IPS-NIHi7 (cell line): ENCODE measurements around the gene TMEM131L.
"Not testable (repeated sequence)": the region's sequence is repeated elsewhere in the genome, so short reads cannot be mapped to it uniquely, and the experiment has no call there.

Experiments
- DNase-seq: peaks from one replicate; pipeline ENCODE4 v3.0.0; 2012; ENCODE audit warnings: mixed read lengths; ENCODE audit errors: extremely low spot score

Gene TMEM131L

DNA sequence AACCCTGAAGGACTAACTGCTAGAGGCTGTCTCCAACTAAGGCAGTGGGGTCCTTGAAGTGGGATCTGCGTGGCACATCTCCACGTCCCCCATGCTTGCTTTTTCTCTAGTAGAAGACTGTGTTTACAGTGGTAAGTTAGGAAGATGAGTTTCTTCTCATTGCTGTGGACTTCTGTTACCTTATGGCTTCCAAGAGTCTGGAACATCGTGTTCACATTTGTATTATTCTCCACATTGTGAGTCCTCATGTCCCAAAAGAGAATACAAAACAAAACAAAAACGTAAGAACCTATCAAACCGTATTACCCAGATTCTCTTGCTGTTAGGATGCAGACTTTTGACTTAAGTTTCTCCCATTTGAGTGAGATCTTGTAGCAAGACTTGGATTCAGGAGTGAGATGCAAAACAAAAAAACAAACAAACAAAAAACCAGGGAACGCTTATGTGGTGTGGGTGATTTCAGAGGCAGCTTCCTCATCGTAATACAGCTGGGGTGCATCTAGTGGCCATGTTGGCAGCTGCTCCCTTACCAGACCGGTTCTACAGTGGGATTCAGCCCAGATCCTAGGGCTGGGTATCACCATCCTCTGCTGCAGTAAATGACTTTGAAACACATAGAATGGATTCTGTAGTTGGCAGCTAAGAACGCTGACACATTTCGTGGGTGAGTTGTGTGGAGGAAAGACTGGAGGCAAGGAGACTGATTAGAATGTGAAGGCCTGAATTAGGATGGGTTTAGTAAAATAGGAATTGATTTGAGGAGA is 41.3 kb downstream of the TMEM131L start:
- DNase-seq: no peak

DNA sequence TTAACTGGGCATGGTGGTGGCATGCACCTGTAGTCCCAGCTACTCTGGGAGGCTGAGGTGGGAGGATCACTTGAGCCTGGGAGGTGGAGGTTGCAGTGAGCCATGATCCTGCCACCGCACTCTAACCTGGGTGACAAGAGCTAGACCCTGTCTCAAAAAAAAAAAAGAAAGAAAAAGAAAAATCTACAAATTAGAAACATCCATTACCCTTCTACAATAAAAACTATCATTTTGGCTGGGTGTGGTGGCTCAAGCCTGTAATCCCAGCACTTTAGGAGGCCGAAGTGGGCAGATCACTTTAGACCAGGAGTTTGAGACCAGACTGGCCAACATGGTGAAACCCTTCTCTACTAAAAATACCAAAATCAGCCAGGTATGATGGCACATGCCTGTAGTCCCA is 43.1 kb downstream of the TMEM131L start:
- not testable (repeated sequence) for DNase-seq

DNA sequence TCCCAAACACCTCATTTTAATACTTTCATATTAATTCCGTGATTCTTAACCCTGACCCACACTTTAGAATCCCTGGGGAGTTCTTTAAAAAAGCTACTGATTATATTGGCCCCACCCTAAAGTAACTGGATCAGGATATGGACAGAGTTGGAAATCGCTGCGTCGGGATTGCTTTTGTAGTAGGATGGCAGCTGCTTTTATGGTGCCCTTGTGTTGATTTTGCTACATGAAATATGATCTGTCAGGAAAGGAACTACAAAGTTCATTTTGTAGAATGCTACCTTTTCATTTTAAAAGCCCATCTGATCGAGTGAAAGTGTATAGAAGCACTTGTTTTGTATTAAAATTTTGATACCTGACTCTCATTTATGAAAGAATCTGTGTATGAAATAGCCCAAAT is 43.6 kb downstream of the TMEM131L start:
- DNase-seq: no peak

DNA sequence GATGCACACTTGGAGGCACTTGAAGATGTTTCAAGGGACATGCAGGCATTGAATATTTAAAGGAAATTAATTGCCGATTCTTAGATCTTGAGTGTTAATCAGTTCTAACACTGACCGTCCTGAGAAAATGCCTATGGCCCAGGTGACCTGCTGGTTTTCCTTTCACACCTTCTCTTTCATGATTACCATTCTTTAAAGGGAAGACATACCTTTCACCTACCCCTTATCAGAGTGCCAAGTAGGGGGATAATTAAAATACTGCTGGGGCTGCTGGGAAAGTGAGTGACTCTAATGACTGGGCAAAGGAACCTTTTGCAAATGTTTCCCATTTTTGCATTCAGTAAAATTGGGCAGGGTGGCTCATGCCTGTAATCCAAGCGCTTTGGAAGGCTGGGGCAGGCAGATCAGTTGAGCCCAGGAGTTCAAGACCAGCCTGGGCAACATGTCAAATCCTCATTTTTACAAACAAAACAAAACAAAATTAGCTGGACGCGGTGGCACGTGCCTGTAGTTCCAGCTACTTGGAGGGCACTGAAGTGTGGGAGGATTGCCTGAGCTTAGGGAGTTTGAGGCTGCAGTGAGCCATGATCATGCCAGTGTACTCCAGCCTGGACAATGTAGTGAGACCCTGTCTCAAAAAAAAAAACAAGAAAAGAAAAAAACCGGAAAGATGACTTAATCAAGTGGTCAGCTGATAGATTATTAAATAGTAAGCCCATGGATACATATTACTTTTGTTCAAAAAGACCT is 44.3 kb downstream of the TMEM131L start:
- no peak for DNase-seq

DNA sequence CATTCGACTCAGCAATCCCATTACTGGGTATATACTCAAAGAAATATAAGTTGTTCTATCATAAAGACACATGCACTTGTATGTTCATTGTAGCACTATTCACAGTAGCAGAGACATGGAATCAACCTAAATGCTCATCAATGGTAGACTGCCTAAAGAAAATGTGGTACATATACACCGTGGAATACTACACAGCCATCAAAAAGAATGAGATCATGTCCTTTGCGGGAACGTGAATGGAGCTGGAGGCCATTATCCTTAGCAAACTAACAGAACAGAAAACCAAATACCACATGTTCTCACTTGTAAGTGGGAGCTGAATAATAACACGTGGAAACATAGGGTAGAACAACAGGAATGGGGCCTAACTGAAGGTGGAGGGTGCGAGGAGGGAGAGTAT is 44.9 kb downstream of the TMEM131L start:
- DNase-seq: no peak

DNA sequence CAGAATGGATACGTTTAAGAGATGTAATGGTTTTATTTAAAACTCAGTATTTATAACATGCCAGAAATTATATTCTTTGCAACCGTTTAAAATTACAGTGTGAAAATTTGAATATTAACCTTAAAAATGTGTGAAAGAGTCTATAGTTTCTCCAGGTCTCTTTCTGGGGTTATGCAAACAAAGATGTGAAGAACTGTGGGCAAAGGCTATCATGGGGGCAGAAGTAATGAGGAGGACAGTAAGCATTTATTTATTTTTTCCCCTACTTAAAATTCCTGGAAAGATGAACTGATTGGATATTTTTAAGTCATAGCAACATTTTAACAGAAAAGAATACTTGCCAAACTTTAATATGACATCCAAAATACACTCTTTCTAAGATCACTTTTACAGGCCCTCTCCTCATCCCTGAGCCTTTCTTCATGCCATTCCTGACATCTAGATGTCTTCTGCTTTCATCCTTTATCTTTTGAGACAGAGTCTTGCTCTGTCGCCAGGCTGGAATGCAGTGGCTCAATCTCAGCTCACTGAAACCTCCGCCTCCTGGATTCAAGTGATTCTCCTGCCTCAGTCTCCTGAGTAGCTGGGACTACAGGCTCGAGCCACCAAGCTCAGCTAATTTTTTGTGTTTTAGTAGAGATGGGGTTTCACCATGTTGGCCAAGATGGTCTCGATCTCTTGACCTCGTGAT is 46.1 kb downstream of the TMEM131L start:
- DNase-seq: no peak

DNA sequence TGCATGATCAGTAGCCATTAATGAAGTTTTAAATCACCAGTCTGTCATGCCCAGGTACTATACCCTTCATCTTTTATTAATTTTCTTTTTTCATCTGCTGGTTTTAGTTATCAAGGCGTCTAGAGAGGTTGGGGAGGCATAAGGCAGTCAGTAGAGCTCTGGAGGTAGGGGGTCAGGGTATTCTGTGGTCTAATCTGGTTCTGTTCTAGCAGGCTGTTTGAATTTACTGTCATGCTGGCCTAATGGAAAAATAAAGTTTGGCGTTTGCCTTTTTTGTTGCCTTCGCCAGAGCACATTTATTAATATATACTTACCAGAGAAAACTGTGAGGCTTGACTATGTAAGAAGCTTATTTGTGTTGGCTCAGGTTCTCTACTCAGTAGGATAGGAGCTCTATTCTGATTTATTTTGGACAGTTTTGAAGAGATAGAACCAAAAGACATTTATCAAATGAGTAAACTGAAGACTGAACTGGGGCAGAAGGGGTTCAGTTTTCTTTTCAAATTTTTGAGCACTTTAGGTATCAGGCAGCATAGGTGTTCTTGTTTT is 46.9 kb downstream of the TMEM131L start:
- DNase-seq: no peak

DNA sequence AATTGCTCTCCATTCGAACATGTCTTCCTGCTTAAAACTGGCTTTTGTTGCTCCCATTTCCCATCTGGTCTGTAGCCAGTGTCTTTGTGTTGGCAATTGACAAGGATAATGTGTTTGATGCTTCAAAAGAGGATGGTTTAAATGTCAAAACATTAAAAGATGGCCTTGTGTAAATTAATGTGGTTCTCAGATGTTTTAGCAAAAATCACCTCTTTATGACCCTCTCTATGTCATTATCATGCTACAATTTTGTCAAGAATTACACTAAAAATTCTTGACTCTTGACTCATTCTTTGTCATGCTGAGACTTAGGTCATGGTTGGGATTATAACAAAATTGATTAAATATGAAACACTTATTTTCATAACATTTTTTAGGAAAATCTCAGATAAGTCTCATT is 47.4 kb downstream of the TMEM131L start:
- DNase-seq: no peak

DNA sequence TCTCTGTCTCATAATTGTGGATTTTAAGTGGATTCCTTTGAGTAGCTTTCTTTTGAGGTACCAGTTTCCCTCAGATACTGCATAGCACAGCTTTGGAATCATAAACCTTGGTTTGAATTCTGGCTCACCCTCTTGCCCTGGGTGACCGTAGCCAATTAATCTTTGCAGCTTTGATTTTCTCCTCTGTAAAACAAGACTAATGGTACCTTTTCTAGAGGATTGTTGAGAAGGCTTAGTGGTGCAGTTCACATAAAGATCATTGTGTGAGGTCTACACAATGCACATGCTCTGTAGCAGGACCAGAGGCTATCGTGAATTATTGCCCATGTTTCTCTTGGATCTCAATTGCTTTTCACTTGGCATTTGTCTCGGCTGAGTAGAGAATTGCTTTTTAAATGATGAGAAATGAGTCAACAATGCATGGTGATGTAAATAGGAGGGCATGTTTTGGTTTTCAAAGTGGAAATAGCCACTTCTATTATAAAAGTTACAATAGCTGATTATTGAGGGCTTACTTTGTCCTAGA is 47.9 kb downstream of the TMEM131L start:
- DNase-seq: no peak

DNA sequence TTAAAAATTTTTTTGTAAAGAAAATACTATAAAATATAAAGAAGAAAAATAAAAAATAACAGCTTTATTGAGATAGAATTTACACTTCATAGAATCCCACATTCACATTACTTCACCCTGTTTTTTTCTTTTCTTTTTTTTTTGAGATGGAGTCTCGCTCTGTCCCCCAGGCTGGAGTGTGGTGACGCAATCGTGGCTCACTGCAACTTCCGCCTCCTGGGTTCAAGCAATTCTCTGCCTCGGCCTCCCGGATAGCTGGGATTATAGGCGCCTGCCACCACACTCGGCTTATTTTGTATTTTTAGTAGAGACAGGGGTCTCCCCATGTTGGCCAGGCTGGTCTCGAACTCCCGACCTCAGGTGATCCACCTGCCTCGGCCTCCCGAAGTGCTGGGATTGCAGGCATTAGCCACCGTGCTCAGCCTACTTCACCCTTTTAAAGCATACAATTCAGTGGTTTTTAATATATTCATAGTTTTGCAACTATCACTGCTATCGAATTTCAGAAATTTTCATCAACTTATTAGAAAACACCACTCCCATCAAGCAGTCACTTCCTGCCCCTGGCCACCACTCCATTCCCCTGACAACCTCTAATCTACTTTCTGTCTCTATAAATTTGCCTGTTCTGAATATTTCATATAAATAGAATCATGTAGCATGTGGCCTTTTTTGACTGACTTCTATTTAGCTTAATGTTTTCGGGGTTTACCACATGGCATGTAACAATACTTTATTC is 48.7 kb downstream of the TMEM131L start:
- DNase-seq: no peak

DNA sequence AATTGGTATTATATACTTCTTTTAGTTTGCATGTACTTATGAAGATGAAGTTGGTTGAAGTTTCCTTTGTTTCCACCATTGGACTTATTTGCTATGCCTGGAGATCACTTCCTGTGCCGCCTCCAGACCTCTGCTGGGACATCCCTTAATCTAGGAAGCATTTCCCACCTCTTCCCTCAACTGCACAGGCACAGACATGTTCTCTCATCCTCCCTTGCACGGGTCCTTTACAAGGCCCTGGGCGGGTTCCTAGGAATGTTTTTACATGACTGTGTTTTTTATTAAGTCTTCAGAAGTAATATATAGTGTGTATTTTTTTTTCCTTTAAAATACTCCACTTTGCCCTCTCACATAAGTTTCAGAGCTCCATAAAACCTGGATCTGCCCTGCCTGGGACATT is 51.0 kb downstream of the TMEM131L start:
- DNase-seq: no peak

DNA sequence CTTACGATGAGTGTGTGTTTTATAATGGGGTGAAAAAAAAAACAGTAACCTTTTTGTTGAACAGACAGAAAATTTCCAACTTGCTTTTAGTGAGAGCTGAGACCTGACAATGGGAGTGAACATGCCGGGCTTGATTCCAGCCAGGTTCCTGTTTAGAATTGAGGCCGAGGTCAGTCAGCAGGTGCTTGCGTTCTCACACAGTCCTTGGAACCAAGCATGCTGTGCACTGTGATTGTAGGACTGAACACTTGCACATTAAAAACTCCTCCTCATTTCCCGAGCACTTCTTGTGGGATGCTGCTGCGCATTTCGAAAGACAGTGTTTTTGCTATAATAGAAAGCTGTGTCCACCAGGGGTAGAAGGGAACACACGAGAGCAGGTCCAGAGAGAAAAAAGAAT is 51.8 kb downstream of the TMEM131L start:
- no peak for DNase-seq

DNA sequence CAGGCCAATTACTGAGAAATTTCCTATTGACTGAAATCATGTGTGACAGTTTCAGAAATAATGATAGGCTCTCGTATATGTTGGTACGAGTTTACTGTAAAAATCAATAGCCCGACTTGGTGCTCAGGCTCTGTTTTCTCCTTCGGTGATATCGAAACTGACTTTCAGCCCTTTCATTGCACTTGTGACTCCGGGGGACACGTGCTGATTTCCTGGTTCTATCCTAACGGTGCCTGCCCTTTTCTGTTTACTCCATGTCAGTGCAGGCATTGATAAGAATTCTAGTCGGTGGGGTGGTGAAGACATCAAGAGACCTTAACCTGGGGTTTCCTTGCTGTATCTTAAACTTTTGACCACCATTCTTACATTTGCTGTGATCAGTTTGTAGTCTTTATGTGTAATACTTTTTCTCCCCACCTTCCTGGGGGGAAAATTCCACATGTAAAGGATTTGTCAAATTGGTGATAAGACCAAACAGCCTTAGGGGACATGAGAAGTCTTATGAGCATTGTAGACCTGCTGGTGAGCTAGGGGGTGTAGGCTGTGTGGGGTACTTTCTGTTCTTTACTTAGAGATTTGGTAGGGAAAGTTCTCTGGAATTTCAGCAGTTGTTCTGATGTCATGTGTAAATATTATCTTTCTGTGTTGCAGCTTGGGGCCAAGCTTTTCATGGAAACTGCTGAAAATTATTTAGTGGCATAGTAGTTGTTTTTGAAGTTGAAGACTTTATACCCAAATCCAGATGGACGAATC is 52.7 kb downstream of the TMEM131L start:
- no peak for DNase-seq

DNA sequence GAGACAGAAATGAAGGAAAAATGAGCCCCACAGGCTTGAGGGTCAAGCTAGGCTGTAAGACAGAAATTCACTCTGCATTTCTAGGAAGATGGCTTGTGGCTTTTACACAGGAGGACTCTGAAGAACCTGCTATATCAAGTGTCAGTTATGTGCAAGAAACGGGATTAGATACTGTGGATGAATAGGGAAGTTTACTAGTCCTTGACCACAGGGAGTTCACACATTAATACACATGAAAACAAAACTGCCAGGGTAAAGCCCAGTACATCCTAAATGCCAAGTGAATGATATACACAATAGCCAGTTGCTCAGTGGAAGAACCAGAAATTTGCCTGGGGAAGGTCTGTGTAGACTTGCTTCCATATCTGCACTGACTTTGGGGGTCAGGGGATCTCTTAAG is 53.5 kb downstream of the TMEM131L start:
- DNase-seq: no peak

DNA sequence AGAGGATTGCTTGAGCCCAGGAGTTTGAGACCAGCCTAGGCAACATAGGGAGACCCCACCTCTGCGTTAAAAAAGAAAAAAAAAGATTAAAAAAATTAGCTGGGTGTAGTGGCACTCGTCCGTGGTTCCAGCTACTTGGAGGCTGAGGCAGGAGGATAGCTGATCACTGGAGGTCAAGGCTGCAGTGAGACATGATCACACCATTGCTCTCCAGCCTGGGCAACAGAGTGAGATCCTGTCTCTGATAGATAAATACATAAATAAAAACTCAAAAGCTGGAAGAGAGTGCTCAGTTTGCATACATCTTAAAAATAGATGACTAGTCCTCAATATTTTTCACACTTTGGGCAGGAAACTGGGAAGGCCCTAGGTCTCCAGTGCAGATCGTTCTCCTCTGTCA is 54.1 kb downstream of the TMEM131L start:
- no peak for DNase-seq

DNA sequence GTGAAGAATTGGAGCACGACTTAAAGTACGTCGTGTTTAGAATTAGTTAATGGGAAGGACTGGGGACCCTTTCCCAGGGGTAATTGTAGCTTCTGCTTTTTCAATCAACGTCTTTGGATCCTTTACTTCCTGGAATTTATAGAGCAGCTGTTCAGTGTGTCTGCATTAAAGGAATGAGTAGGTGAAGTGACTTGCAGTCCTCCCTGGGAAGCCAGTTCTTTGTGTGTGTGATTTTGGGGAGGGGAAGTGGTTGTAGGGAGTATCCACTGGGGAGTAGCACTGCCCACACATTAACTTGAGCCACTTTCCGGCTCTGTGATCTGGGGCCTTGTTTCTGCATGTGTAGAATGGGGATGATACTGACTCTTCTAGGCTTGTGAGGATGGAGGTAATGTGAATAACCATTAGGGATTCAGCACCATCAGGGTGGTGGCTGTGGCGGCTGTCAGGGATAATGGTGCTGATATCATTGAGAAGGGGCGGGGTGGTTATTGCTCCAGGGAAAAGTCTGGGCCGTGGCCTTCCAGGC is 54.7 kb downstream of the TMEM131L start:
- no peak for DNase-seq

DNA sequence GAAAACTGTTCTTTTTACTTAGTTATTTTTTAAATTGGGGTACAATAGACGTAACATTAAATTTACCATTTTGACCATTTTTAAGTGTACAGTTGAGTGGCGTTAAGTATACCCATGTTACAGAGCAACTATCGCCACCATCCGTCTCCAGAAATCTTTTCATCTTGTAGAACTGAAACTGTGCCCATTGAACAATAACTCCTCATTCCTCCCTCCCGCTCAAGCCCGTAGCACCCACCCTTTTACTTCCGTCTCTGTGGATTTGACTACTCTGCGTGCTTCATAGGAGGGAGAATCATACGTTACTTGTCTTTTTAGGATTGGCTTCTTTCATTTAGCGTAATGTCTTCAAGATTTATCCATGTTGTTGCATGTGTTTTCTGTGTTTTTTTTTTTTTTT is 55.3 kb downstream of the TMEM131L start:
- no peak for DNase-seq

DNA sequence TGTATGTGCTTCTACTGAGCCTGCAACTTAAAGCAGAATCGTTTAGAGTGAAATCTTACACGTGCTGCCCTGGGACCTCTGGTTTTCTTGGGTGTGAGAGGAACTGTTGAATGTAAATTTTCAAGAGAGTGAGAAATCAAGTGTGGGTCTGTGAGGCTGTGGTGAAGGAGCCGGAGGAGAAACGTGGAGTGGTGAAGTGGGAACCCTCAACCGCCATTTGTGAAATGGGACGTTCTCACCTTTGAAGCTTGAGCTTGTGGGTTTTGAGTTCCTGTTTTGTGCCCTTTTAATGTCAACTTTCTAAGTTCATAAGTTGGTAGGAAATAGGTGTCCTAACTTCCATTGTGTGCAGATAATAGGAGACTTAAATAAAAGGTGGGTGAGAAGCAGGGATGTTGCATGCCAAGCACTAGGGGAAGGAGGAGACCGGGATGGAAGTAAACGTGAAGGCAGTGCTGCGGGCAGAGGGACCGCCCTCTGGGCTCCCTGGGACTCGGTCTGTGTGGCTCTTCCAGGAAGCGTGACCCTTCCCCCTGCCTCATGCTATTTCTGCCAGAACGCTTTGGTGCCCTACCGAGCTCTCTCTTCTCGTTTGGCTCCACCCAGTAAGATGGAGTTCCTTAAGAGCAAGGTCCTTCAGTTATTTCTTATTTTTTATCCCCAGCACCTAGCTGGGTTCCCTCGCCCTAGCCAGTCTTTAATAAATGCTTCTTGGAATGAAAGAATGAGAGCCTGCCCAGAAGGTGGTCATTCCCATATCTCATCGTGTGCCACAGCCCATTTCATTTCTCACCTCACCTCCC is 56.0 kb downstream of the TMEM131L start:
- DNase-seq: peak; percentile 52

DNA sequence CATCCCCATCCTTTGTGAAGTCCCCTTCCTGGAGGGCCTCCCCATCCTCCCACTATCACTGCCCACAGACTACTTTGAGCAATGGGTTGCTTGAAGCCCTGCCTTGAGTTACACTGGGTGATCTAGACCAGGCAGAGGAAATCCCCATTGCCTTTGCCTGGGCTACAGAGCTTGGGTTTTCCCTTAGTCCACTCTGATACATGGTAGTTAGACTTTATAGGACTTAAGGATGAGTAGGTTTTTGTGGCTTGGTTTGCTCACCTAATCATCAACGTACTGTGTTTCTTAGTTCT is 56.6 kb downstream of the TMEM131L start:
- DNase-seq: no peak
